ENCODE results near the gene ZMYND8.

GRCh38 chr20:47266847-47267515, 89.5 kb downstream of the ZMYND8 start:
- no peak for TF ChIP-seq CTCF (IDR thresholded peaks at IDR 0.05 in 2 of 3, conservative IDR thresholded peaks at IDR 0.05 in 1 of 3; ENCODE audit: control insufficient read depth in 2 of 3, extremely low read depth in 1 of 3, insufficient read depth in 1 of 3, low read depth in 3 of 3, low read length in 3 of 3)
- TF ChIP-seq EZH2 (IDR thresholded peaks at IDR 0.05; ENCODE audit: borderline replicate concordance, control insufficient read depth, low read depth, low read length), result no peak
- TF ChIP-seq, protein P1, sequence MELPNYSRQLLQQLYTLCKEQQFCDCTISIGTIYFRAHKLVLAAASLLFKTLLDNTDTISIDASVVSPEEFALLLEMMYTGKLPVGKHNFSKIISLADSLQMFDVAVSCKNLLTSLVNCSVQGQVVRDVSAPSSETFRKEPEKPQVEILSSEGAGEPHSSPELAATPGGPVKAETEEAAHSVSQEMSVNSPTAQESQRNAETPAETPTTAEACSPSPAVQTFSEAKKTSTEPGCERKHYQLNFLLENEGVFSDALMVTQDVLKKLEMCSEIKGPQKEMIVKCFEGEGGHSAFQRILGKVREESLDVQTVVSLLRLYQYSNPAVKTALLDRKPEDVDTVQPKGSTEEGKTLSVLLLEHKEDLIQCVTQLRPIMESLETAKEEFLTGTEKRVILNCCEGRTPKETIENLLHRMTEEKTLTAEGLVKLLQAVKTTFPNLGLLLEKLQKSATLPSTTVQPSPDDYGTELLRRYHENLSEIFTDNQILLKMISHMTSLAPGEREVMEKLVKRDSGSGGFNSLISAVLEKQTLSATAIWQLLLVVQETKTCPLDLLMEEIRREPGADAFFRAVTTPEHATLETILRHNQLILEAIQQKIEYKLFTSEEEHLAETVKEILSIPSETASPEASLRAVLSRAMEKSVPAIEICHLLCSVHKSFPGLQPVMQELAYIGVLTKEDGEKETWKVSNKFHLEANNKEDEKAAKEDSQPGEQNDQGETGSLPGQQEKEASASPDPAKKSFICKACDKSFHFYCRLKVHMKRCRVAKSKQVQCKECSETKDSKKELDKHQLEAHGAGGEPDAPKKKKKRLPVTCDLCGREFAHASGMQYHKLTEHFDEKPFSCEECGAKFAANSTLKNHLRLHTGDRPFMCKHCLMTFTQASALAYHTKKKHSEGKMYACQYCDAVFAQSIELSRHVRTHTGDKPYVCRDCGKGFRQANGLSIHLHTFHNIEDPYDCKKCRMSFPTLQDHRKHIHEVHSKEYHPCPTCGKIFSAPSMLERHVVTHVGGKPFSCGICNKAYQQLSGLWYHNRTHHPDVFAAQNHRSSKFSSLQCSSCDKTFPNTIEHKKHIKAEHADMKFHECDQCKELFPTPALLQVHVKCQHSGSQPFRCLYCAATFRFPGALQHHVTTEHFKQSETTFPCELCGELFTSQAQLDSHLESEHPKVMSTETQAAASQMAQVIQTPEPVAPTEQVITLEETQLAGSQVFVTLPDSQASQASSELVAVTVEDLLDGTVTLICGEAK (IDR thresholded peaks at IDR 0.05; ENCODE audit: borderline replicate concordance), result no peak

Data from GM12878 (cell line).